HG03196 (cell line): ENCODE results near the gene ALDH3B1.

Source experiments
- ATAC-seq: cut with Tn5 transposase; IDR thresholded peaks from one replicate; pipeline ENCODE4 v1.9.1; 2021; ENCODE audit not compliant: unreplicated experiment

Gene ALDH3B1

DNA sequence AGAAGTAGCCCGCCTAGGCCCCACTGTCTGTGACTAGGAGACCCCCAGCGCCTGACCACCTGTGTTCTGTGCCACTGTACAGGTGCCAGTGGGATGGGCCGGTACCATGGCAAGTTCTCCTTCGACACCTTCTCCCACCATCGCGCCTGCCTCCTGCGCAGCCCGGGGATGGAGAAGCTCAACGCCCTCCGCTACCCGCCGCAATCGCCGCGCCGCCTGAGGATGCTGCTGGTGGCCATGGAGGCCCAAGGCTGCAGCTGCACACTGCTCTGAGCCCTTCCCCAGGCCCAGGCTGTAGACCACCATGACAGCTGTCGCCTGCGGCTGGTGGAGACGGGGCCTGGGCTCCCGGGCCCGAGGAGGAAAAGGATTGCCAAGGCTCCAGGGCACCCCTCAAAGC is 17.5 kb downstream of the ALDH3B1 start:
- ATAC-seq, result no peak

- ATAC-seq, result no peak
Measured at GRCh38 chr11:68028802-68029545, 18.8 kb downstream of the ALDH3B1 start.

- ATAC-seq, result peak; percentile 86
Measured at GRCh38 chr11:68030318-68031143, 20.4 kb downstream of the ALDH3B1 start, which contains the start of gene NDUFS8. Gene NDUFS8, plus strand, starts transcription at chr11:68030681. Its CDS starts 1,471 bp downstream, at chr11:68032152.

DNA sequence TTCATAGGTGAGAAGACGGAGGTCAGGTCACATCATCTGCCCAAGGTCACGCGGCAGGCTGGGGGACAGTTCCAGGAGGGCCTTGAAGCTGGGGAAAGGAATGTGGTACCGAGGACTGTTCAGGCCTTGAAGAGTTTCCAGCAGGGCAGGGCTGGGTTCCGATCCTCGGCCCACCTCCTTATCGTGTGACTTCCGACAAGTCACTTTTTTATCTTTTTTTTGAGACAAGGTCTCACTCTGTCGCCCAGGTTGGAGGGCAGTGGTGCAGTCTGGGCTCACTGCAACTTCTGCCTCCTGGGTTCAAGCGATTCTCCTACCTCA is 21.0 kb downstream of the ALDH3B1 start:
- no peak for ATAC-seq

DNA sequence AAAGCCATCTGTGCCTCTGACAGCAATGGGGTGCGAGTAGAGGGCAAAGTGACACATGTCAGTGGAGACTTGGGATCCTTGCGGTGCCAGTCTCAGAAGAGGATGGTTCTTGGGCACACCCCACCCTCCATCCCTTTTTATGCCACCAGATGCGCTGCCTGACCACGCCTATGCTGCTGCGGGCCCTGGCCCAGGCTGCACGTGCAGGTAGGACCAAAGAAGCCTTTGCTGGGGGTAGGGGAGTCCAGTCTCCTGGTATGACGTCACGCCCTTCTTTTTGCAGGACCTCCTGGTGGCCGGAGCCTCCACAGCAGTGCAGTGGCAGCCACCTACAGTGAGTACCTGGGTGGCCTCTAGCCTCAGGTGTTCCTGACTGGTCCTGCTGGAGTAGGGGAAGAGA is 21.9 kb downstream of the ALDH3B1 start:
- ATAC-seq, result no peak

GRCh38 chr11:68032997-68033707 is 23.0 kb downstream of the ALDH3B1 start:
- ATAC-seq, result no peak

GRCh38 chr11:68033708-68034045 is 23.6 kb downstream of the ALDH3B1 start:
- ATAC-seq, result no peak

DNA sequence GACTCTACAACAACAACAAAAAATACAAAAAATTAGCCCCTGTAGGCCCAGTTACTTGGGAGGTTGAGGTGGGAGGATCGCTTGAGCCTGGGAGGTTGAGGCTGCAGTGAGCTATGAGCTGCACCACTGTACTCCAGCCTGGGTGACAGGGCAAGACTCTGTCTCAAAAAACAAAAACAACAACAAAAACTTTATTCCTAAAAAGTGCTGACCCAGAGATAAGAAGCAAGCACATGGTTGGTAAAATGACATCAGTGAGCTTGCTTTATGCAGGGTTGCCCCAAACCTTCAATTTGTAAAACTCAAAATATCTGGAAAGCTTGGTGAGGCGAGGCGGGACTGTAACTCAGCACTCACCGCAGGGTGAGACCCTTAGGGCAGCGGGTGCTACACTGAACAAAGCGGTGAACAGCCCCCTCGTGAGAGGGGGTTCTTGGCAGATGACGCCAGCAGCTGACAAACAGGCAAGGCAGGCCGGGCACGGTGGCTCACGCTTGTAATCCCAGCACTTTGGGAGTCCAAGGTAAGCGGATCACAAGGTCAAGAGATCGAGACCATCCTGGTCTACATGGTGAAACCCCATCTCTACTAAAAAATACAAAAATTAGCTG is 25.2 kb downstream of the ALDH3B1 start:
- no peak for ATAC-seq

- ATAC-seq, result no peak
Measured at GRCh38 chr11:68036141-68036716, 26.1 kb downstream of the ALDH3B1 start.

GRCh38 chr11:68036717-68037239 is 26.7 kb downstream of the ALDH3B1 start:
- ATAC-seq, result no peak

- no peak for ATAC-seq
Measured at GRCh38 chr11:68037411-68038225, 27.5 kb downstream of the ALDH3B1 start.

DNA sequence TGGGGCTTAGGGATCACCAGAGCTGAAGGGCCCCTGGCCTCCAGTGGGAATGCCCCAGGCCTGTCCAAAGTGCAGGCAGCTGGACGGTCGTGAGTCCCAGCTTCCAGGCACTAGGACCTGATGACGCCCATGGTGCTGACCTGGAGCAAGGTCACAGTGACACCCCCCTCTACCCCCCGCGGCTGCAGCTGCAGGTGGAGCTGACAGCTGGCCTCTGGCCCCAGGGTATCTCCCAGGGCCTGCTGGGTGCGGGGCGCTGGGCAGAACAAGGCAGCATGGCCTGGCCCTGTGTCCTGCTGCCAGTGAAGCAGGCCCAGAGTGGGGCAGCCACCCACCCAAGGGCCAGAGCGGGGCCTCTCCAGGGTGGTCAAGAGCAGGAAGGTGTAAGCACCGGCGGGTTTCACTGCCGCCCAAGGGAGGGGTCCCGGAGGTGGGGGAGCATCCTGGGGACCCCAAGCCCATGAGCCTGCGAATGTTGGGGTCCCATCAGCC is 28.1 kb downstream of the ALDH3B1 start:
- no peak for ATAC-seq

DNA sequence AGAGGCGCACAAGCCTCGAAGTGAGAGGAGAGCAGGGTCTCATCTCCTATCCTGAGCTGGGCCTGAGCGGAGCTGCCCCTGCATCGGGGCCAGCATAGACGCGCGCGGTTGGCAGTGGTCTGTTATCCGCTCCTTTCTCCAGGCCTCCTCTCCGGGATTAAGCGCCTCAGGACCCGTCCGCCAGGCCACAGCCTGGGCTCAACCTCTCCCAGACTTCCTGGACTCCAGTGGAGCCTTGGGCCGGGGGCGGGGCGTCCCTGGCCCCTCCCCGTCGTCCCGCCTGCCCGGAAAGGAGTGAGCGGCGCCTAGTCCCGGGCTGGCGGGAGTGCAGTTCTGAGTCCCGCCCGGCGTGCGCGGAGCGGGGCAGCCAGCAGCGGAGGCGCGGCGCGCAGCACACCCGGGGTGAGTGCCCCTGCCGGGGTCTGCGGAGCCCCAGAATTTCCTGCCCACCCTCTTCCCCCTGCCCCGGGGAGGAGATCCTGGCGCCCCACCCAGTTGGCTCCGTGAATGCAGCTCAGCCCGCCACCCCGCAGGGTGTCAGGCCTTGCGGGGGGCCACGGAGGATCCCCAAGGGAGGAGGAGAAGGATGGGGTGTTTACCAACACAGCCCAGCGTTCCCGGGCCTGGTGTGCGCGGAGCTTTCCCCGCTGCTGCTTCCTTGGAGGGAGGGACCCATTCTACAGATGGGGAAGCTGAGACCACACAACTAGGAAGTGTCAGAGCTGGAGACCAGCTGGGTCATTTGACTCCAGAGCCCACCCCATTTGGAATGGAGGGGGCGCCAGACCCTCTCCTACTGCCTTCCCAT is 28.8 kb downstream of the ALDH3B1 start, which contains the start of gene TCIRG1:
TCIRG1 (plus strand) TSS at position 308 of the 808 bp plus-strand sequence. CDS start 2,247 bp downstream, outside the sequence.
- peak; percentile 46 for ATAC-seq

DNA sequence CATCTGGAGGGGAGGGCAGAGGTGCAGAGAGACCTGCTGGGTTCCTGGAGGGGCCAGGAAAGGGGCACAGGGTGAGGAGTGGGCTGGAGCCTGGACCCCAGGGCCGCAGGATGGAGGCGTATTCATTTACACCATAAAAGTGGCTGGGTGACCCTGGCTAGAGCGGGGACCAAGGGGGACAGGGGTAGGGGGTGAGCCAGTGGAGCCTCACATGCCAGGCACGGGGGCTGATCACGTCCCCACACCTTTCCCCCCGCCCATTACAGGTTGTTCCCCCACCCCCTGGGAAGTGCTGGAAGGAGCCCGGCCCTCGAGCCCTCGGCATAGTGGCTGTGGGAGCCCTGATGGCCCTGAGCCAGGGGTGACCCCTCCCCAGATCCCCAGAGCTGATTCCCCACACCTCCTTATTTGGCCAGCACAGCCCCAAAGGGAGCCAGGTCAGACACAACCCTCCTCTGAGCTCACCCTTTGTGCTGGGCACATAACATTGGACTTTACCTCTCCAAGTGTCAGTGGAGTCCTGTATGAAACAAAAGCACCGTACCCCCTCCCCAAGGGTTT is 29.5 kb downstream of the ALDH3B1 start:
- ATAC-seq, result no peak

- peak; percentile 37 for ATAC-seq
Measured at GRCh38 chr11:68040101-68040956, 30.2 kb downstream of the ALDH3B1 start.

DNA sequence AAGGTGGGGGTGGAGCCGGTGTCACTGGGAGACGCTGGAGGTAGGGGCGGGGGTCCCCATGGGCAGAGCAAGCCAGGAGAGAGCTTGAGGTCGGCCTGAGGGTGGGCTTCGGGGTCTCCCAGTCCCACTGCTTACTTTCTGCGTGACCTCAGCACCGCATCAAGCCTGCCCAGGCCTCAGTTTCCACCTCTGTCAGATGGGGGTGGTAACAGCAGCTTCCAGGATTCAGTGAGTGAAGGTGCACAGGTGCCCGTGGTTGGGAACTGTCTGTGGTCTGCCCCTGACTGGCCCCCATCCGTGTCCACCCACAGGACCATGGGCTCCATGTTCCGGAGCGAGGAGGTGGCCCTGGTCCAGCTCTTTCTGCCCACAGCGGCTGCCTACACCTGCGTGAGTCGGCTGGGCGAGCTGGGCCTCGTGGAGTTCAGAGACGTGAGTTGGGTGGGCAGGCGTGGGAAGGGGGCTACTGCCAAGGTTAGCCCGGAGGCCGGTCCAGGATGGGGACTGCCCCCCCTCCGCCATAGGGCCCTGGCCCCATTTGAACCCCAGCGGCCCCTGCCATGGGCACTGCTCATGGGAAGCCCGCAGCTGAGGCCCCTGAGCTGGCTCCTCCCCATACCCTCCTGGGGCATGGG is 30.9 kb downstream of the ALDH3B1 start:
- ATAC-seq, result no peak

GRCh38 chr11:68041617-68042218 is 31.6 kb downstream of the ALDH3B1 start:
- ATAC-seq, result no peak
